Left colon (tissue), 2 donors: ENCODE results near the gene KRT20. TPM values are rescaled to one million over a fixed set of nuclear protein-coding genes. Genes with fewer than 3 reads are reported as not detected.
"Not testable (repeated sequence)": the region's sequence is repeated elsewhere in the genome, so short reads cannot be mapped to it uniquely, and the experiment has no call there.

ENCODE experiments used
- ATAC-seq: fragments of 200-7000 bp; cut with Tn5 transposase; one replicate; pipeline ENCODE4 v1.9.1; 2020; ENCODE audit warnings: mild to moderate bottlenecking, moderate library complexity
- DNase-seq, 2 donors: peaks; one replicate each; pipeline ENCODE4 v3.0.0-alpha.2; 2020
- intact Hi-C, 2 donors: fragments of 100-400 bp; cut with DNase I in 1 of 2; cut with micrococcal nuclease in 1 of 2; formaldehyde crosslinking; loops; one replicate each; pipeline versions ENCODE4 v1.11.2 to v1.14.0; 2022; cut with DNase I, micrococcal nuclease
- long read RNA-seq: library from polyadenylated mRNA; unstranded; transcript quantifications from one replicate; pipeline ENCODE4 v2.0.0, GENCODE V29; 2021
- total RNA-seq, 2 donors: library from RNA; stranded (reverse); fragmentation: NEBNext Ultra II Directional; extraction: Animal tissue kit (Norgen Biotek cat#: 25700); gene quantifications; one replicate each; pipeline ENCODE4 v1.2.1, GENCODE V29; 2021
- donor health status: DM: no; HTN: no; CAD: no.
- donor health status: DM: yes; HTN: yes; CAD: no.

KRT20 gene
- 1,000 to 10,000 TPM; 1,413 to 1,967 TPM for total RNA-seq
- long read RNA-seq, transcript KRT20-201 (8 exons, 1,737 nt): major isoform, 651 of 690 reads
- long read RNA-seq, transcript KRT20-202 (2 exons, 307 nt): minor isoform, 6 of 690 reads
- long read RNA-seq, partial matches to known transcripts: 15 of 690 reads
- long read RNA-seq, other reads (novel, unspliced or antisense): 18 of 690 reads

- intact Hi-C loops: no loop called here
- DNase-seq (peak; percentile 41 to 49), ATAC-seq (peak; percentile 75)
Measured at GRCh38 chr17:40884708-40885512, at the start of gene KRT20. KRT20 (minus strand) TSS chr17:40885242; CDS start chr17:40885185, 57 bp downstream.

- intact Hi-C loops: no loop called here
Measured at GRCh38 chr17:40932608-40933007, 47.6 kb upstream of the KRT20 start.

GRCh38 chr17:40931311-40931710 is 46.3 kb upstream of the KRT20 start:
- DNase-seq (no peak), ATAC-seq (no peak)

More at GRCh38 chr17:40932608-40933007, 47.6 kb upstream of the KRT20 start:
- DNase-seq: no peak
- ATAC-seq: no peak

GRCh38 chr17:40926341-40926740 is 41.3 kb upstream of the KRT20 start:
- no peak for ATAC-seq
- no peak for DNase-seq
- intact Hi-C loops: no loop called here

More at GRCh38 chr17:40931311-40931710, 46.3 kb upstream of the KRT20 start:
- intact Hi-C loops: no loop called here

GRCh38 chr17:40922239-40922638 is 37.2 kb upstream of the KRT20 start:
- no peak for DNase-seq
- intact Hi-C loops: no loop called here
- ATAC-seq: peak; percentile 51

- ATAC-seq (no peak), DNase-seq (no peak)
- intact Hi-C loops: no loop called here
Measured at GRCh38 chr17:40921026-40921425, 36.0 kb upstream of the KRT20 start.

GRCh38 chr17:40917116-40917515 is 32.1 kb upstream of the KRT20 start:
- ATAC-seq, DNase-seq: not testable (repeated sequence)
- intact Hi-C loops: loop anchor here in 1 of 2 donors (10.0 kb wide), 1 partner anchor 728 kb away; no protein-coding TSS in a partner anchor

- intact Hi-C loops: loop anchor here in 1 of 2 donors (10.0 kb wide), 1 partner anchor 728 kb away; no protein-coding TSS in a partner anchor
- ATAC-seq (no peak), DNase-seq (no peak)
Measured at GRCh38 chr17:40916366-40916765, 31.3 kb upstream of the KRT20 start.

- DNase-seq (no peak), ATAC-seq (no peak)
- intact Hi-C loops: loop anchor here in 1 of 2 donors (10.0 kb wide), 1 partner anchor 729 kb away; no protein-coding TSS in a partner anchor
Measured at GRCh38 chr17:40915721-40916256, 30.7 kb upstream of the KRT20 start.

- DNase-seq (no peak), ATAC-seq (no peak)
- intact Hi-C loops: loop anchor here in 1 of 2 donors (10.0 kb wide), 1 partner anchor 730 kb away; no protein-coding TSS in a partner anchor
Measured at GRCh38 chr17:40915199-40915661, 30.2 kb upstream of the KRT20 start.

GRCh38 chr17:40914075-40914855 is 29.2 kb upstream of the KRT20 start:
- no peak for DNase-seq
- intact Hi-C loops: loop anchor here in 1 of 2 donors (10.0 kb wide), 1 partner anchor 731 kb away; no protein-coding TSS in a partner anchor
- no peak for ATAC-seq

- ATAC-seq (no peak), DNase-seq (no peak)
- intact Hi-C loops: loop anchor here in 1 of 2 donors (10.0 kb wide), 1 partner anchor 732 kb away; no protein-coding TSS in a partner anchor
Measured at GRCh38 chr17:40912486-40913210, 27.6 kb upstream of the KRT20 start.

- DNase-seq (no peak), ATAC-seq (no peak)
- intact Hi-C loops: loop anchor here in 1 of 2 donors (10.0 kb wide), 1 partner anchor 734 kb away; no protein-coding TSS in a partner anchor
Measured at GRCh38 chr17:40910441-40910841, 25.4 kb upstream of the KRT20 start.

GRCh38 chr17:40909755-40910154 is 24.7 kb upstream of the KRT20 start:
- no peak for DNase-seq
- ATAC-seq: no peak
- intact Hi-C loops: loop anchor here in 1 of 2 donors (5.0 to 10.0 kb wide), 4 partner anchors 418 to 755 kb away; no protein-coding TSS in a partner anchor

- peak; percentile 56 to 78 for DNase-seq
- peak; percentile 78 for ATAC-seq
- intact Hi-C loops: loop anchor here in 1 of 2 donors (5.0 to 10.0 kb wide), 3 partner anchors 418 to 755 kb away; no protein-coding TSS in a partner anchor
Measured at GRCh38 chr17:40909351-40909750, 24.3 kb upstream of the KRT20 start.

- ATAC-seq (no peak), DNase-seq (no peak)
- intact Hi-C loops: loop anchor here in 1 of 2 donors (5.0 to 10.0 kb wide), 3 partner anchors 421 to 758 kb away; no protein-coding TSS in a partner anchor
Measured at GRCh38 chr17:40906613-40907012, 21.6 kb upstream of the KRT20 start.

GRCh38 chr17:40905370-40905769 is 20.3 kb upstream of the KRT20 start:
- DNase-seq (peak in 1 of 2 donors; percentile 16), ATAC-seq (no peak)
- intact Hi-C loops: loop anchor here in 1 of 2 donors (5.0 to 10.0 kb wide), 3 partner anchors 422 to 759 kb away; no protein-coding TSS in a partner anchor
